GM15510 (cell line): ENCODE results near the gene SMAP1.

Experiments used
- POLR2A ChIP-seq: IDR thresholded peaks from 3 replicates; pipeline ENCODE4 v1.6.1; 2011; ENCODE audit warnings: borderline replicate concordance; ENCODE audit not compliant: insufficient read length; ENCODE audit errors: extremely low read depth

SMAP1 gene

DNA sequence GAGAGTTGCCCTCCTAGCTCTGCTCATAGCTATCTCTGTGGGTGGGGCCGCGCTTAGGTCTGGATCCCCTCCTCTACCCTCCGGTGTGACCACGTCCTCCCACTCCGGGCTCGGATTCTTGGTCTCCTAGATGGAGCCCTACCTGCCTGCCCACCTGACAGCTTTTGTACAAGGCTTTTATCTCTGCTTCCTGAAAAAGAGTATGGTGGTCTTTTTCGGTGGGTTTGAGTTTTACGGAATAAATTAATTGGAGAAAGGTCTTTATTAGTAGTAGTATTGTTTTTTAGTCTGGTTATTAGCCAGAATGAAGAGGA is 773 bp downstream of the SMAP1 start:
- no peak for TF ChIP-seq POLR2A

DNA sequence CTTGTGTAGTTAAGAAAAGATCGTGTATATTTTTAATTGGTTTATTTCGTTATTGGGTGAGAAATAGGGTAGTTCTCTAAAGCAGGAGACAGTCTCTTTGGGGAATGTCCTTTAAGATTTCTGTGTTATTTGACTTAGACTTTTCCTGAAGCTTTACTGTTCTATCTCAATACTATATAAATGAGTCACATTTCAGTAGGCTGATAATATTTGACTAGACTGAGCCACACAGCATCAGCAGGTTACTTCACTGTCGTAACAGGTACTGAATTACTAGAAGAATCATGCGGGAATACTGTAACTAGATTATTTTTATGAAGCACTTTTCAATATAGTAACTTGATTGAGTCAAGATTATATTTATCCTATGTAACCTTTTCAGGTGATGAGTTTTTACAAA is 1.4 kb downstream of the SMAP1 start:
- no peak for TF ChIP-seq POLR2A

DNA sequence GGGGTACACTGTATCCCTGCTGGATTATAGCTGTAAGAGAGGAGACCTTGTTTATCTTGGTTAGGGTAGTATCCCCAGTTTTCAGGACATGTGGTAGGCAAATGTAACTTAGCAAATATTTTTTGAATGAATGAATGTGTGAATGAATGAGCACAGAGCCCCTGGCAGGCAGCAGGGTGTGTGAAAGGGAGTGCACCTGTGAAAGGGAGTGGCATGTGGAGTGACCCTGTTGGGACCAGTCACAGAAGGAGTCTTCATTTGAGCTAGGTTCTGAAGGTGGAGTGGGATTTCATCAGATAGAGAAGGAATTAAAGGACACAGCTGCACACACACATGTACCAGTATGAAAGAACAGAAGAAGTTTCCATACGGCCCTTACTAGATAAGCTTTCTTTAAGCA is 4.9 kb downstream of the SMAP1 start:
- TF ChIP-seq POLR2A: no peak

DNA sequence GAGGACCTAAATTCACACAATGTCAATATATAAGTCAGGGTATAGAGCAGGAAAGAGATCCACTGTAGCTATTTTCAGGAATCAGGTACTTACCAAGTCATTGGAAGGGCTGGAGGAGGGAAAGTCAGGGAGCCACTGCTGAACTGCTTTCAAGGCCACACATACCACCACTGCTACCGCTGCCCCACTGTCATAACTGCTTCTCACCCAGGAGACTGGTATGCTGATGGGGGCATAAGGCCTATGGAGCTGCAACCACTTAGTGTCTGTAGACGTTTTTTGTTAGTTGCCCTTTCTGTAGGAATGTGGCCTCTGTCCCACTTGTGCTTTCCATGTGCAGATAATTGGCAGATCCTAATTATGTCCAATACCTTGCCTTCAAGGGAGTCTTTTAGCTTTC is 5.4 kb downstream of the SMAP1 start:
- no peak for TF ChIP-seq POLR2A

DNA sequence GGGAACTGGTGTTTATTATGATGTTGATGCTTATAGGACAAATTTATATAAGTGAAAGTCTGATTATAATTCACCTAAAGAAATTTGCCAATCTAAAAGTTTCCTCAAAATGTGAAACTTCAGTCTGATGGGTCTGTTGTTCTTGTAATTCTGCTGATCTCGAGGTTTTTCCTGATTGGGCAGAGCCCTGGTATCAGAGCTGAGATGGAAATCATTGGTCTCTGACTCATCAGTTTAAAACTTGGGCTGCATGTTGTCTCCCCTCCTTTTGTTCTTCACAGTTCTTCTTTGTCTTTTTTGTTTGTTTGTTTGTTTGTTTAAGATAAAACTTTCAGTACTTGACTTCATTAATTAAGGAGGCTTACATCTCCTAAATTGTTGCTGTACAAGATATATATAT is 5.9 kb downstream of the SMAP1 start:
- no peak for TF ChIP-seq POLR2A

DNA sequence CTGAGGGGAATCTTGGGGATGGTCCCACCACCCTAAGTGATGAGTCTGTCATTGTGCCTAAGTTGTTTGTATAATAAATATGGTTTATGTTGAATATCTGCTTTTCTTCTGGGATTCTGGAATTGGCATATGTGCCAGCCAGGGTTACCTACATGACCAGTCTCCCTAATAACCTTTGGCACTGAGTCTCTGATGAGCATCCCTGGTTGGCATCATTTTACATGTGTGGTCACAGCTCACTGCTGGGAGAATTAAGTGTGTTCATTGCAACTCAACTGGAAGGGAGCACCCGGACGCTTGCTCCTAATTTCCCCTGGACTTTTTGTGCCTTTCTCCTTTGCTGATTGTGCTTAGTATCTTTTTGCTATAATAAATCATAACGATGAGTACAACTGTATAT is 8.1 kb downstream of the SMAP1 start:
- TF ChIP-seq POLR2A: no peak

DNA sequence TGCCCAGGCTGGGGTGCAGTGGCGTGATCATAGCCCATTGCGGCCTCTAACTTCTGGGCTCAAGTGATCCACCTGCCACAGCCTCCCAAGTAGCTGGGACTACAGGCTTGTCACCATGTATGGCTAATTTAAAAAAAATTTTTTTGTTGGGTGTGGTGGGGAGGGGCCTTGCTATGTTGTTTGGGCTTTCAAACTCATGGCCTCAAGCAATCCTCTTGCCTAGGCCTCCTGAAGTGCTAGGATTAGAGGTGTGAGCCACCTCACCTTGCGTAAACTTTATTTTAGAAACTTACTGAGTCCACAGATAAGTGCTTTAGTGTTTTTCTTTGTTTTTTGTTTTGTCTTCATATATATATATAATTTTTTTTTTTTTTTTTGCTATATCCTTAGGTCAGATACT is 9.1 kb downstream of the SMAP1 start:
- TF ChIP-seq POLR2A: no peak

DNA sequence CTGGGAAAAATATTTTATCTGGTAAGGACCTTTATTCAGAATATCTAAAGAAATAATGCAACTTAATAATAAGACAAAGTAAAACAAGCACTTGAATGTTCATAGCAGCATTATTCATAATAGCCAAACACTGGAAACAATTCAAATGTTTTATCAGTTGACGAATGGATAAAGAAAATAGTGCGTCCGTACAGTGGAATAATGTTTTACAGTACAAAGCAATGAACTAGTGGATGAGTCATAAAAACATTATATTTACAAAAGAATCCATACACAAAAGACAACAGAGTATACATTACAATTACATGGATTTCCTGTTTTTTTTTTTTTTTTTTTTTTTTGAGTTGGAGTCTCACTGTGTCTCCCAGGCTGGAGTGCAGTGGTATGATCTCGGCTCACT is 12.7 kb downstream of the SMAP1 start:
- TF ChIP-seq POLR2A: no peak

DNA sequence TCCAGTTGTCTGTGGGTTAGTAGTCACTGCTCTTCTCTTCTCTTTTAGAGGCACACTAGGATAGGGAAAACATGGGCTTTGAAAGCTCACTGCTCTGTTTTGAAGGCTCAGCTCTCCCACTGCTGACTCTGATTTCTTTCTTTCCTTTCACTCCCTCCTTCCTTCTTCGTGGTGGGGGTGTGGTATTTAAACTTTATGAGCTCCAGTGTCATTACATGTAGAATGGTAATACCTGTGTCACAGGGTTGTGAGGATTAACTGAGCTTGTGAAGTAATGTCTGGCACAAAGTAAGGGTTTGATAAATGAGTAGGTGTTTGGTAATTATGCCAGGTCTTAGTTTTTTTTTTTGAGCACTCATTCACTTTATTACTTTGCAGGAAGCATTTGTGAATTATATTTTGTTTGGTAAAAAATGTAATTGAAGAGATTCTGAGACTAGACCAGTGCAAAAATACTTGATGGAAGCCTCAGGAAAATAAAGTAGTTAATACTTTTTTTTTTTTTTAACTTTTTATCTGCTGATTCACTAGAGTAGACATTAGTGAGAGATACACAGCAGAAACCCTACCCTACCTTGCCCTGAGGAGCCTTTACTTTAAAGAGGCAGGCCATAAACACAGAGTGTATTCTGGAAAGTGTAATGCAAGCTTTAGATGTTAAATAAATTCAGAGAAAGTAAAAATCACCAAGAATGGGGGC is 17.3 kb downstream of the SMAP1 start:
- TF ChIP-seq POLR2A: no peak

DNA sequence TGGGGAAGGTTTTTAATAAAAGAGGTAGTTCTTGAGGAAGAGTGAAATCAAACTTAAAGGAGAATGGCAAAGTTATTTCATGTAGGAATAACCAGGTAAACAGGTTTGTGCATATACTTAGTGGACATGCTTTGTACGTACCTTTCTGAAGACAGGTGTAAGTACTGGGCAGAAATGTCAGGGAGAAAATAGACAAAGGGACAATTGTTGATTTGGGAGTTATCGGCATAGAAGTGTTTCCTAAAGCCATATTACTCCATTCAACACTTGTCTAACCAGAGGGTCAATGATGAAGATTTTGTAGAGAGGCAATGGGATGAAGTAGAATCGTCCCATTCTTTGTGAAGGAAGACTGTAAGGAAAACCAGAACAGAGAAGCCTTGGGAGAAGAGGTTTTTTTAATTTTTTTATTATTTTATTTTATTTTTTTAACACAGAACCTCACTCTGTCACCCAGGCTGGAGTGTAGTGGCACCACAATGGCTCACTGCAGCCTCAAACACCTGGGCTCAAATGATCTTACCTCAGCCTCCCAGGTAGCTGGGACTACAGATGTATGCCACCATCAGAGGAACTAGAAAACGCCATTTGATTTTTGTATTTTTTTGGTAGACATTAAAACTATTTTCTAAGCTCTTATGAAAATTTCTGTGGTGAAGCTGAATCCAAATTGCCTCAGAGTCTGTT is 18.0 kb downstream of the SMAP1 start:
- no peak for TF ChIP-seq POLR2A

DNA sequence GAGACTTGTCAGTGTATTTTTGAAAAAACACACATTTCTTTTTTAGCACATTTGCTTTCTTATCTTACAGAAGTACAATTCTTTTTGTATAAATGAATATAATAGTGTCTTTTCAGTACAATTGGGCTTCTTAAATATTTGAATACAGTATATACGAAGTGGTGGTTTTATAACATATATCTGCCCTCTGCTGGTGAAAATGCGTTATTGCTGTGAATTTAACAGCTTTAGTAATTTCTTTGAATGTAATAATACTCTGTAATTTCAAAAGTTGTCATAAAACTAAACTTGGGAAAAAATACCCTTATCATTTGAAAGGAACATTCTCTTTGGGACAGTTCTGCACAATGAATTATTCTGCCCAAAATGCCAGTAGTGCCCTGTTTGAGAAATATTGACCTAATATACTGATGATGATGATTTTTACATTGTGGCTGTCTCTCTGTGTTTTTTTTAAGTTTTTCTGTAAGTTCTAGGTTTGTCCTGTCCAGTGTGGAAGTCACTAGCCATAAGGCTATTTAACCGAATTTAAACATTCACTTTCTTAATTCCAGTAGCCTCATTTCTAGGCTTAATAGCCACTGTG is 19.0 kb downstream of the SMAP1 start:
- no peak for TF ChIP-seq POLR2A

DNA sequence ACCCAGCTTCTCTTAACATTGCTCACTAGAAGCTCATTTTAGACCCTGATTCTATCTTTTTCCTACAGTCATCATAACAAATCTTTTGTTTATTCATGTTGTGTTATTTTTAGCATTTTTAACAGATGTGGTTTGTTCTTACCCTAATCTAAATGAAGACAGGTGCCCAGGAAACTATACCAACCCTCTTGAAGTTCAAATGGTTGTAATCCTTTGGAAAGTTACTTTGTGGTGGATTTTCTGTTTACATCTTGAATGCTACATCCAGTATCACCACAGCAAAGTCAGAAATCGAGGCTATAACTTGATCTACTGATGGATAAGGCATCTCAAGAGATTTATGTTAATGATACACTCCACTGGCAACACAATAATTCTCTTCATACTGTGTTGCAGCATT is 26.2 kb downstream of the SMAP1 start:
- TF ChIP-seq POLR2A: no peak

DNA sequence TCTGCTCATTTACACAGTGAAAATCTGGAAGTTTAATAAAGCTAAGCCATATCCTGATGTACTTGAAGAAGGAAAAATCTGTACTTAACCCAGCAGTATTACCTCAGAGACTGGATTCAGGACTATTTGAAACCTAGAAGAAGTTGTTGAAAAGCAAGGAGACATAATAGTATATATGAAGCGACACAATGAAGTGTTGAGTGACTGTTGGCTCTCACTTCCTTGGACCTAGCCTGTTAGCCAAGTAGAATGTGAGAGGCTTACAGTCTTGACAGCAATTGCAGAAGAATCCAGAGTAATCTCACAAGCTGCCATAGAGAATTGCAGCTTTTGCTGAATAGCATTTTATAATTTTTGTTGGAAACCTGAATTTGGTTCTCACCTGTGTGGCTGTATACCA is 26.7 kb downstream of the SMAP1 start:
- TF ChIP-seq POLR2A: no peak

DNA sequence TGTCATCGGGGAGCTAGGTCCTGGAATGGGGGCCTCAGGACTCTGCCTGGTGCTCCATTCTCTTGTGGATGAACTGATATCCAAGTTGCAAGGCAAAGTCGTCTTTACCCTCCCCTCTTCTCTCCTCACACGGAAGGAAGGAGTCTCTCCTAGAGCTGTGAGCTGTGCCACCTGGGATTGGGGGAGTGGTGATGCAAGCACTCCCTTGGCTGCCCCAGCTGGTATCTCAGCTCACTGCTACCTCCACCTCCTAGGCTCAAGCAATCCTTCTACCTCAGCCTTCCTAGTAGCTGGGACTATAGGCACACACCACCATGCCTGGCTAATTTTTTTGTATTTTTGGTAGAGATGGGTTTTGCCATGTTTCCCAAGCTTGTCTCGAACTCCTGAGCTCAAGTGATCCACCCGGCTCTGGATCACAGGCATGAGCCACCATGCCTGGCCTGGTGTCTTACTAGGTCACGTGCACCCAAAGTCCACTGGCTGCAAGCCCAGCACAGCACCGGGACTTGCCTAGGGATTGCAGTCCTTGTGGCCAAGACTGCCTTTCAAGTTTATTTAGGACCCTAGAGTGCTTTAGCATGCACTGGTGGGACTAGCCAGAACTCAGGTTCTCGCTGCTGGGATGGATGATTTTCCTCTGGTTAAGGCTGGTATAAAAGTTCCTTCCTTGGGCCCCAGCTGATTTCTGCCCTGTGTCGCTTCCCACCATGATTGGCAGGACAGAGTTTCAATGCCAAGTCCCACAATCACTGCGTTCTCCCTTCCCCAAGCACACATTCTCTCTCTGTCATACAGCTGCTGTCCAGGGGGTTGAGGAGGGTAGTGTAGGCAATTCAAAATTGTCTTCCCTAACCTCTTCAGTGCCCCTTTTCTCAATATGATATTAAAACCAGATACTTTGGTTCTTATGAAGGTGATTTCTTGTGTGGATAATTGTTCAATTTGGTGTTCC is 33.5 kb downstream of the SMAP1 start:
- TF ChIP-seq POLR2A: no peak

DNA sequence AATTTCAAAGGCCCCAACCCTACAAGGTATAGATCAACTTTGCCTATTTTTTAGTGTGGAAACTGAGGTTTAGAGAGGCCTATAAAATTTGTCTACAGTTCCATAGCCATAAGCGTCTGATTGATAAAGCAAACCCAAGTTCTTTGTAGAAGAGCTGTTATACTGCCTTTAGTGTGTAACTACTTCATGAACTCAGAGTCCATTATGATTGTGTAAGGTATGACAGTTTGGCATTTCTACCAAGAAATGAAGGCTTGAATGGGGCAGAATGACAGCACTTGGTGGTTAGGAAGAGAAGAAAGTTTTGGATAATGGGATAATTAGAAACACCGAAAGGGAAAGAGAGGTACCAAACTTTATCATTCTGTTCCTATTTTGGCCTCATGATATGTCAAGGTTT is 38.1 kb downstream of the SMAP1 start:
- no peak for TF ChIP-seq POLR2A
